HG03460 (cell line): ENCODE results near the gene LCP2.

Experiments
- ATAC-seq: cut with Tn5 transposase; IDR thresholded peaks from one replicate; pipeline ENCODE4 v1.9.1; 2021; ENCODE audit not compliant: unreplicated experiment

LCP2 gene

DNA sequence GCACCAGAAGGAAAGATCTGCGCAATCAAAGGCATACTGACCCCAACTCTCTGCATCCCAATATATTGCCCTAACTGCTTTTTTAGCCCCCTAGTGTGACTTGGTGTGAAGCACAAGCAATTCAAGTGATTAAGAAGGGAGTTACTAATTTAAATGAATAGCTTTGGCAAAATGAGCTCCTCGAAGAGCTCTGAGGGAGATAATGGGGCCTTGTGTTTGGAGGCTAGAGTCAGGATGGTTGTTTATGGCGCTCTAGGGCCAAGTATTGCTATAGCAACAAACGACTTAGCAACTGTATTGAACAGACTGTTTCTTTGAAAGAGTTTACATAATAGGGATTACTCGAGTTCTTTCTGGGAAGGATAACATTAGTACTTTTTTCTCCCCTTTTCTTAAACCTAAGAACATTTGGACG lies 76.2 kb downstream of the LCP2 start:
- no peak for ATAC-seq

DNA sequence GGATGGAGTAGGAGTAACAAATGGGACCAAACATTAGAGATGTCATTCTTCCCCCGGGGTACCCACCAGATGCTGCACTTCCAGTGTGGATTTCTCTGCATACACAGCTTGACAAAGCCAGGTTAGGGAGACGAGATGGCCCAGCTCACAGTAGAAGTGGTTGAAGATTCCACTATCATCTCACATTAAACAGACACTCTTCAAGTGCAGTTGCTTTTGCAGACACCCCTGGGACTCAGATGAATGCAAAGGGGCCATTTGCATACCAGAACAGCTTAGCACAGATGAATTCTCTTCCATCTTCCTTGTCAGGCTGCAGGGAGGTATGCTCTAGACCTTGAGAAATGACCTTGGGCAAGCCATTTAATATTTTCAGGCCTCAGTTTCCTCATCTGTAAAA lies 77.4 kb downstream of the LCP2 start:
- ATAC-seq = no peak

DNA sequence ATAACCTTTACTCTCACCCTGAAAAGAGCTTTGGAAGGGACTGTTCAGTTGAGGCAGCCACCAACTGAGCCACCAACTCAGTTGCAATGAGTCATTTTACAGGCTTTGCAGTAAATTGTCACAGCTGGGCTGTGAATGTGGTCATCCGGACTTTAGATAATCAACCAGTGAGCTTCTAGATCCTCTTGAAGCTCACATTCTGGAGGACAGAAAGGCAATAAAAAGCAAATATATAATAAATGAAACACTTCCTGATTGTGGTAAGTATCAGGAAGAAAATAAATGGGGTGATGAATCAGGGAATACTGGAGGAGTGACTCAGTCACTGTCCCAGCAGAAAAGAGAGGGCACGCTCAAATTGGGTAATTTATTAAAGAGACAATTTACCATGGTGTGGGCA lies 78.0 kb downstream of the LCP2 start:
- ATAC-seq = no peak

DNA sequence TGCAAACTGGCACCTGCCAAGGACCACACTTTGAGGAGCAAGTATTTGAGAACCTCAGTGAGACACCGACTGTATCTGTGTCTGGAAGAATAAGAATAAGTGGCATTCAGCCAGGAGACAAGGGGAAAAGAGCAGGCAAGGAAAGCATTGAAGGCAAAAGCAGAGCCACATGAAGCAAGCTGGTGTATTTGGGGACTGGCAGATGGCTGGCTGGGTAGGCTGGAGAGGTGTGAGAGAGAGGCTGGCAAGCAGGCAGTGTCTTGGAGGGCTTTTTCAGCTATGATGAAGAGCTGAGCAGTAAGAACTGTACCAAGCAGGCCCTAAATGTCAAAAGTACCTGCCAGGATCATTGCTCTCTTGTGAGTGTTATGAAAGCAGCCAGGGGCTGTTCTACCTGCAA lies 78.9 kb downstream of the LCP2 start:
- no peak for ATAC-seq

DNA sequence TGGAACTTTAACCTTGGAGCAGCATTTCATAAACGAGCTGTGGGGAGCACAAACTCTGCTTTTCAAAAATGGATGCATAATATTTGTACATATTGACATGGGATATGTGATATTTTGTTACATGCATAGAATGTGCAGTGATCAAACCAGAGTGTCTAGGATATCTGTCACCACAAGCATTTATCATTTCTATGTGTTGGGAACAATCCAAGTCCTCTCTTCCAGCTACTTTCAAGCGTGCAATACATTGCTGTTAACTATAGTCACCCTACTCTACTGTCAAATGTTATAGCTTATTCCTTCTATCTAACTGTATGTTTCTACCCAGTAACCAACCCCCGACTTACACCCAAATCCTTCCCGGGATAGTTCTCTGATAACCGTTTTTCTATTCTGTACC lies 79.7 kb downstream of the LCP2 start:
- no peak for ATAC-seq

DNA sequence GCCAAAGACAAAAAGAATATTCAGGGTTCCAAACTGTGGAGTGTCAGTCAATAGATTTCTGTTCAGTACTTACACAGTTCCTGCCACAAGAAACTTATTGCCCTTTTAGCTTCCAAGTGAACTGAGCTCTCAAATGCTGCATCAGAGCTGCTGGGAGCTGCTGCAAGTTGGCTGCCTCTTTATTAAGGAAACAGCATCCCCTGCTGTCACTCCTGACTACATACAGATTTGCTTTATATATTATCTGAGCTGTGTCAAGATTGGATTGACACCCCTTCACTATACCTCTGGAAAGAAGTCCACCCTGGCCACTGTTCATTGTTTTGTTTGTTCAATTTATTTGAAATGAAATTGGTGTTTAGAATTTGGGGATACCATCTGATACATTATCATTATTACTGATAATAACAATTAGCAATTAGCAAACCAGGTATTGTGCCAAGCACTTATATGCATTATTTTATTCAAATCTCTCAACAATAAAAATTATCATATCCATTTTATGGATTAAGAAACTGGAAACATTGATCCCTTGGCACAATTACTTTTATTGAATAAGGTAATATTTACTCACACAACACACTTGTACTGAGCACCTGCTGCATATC lies 81.2 kb downstream of the LCP2 start:
- ATAC-seq = no peak

DNA sequence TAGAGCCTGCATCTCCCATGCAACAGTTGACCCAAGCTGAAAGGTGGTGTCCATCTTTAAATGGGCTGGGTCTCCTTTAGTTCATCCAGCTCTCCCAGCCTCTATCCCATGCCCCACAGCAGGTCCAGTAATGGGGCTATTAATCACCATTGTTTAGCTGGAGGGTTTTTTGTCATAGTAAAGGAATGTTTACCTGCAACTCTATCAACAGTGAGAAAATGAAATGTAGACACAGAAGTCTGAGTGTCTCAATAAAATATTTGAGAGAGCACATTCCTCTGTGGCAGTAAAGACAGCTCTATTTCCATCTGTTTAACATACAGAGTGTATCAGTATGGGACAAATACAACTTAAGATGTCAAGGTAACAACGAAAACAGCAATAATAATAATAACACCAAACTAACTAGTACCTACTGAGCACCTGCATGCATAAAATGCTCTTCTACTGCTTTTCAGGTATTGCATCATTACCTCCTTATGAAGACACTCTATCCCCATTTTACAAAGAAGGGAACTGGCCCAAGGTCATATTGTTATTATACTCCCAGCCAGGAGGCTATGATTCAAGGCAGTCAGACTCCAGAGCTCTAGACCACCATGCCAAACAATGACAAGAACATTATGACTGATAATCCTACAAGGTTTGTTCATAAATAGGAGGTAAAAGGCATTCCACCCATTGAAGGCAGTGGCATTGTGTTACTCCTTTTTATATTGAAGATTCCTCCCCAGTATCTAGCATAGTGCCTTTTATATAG lies 85.8 kb downstream of the LCP2 start:
- no peak for ATAC-seq

DNA sequence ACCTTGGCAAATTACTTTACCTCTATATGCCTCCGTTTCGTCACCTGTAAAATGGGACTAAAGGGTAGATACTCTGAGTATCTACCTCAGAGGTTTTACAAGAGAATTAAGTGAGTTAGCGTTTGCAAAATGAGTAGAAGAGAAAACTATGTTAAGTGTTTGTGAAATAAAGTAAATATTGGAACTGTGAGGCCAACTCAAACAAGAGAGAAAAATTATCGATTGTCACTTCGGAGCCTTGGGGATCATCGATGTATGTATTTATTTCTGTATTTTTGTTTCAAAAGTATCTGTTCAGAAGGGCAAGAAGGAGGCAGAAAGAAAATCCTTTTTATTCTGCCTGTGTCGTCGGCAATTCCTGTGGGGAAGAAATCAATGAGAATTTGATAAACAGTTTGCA lies 90.6 kb downstream of the LCP2 start:
- no peak for ATAC-seq

DNA sequence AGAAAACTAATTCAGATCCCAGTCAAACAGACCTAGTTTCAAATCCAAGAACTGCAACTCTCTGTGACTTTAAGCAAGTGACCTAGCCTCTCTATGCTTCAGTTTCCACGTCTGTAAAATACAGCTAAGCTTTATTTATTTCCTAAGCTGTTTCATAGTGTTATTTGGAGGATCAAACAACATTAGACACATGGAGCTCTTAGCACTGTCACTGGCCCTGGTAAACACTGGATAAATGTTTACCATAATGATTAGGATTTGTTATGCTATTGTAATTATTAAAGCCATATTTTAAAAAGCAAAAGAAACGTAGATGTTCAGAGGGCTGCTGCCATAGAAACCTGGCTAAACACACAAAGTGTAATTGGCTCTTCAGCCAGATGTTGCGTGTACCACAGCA lies 91.4 kb downstream of the LCP2 start:
- no peak for ATAC-seq

DNA sequence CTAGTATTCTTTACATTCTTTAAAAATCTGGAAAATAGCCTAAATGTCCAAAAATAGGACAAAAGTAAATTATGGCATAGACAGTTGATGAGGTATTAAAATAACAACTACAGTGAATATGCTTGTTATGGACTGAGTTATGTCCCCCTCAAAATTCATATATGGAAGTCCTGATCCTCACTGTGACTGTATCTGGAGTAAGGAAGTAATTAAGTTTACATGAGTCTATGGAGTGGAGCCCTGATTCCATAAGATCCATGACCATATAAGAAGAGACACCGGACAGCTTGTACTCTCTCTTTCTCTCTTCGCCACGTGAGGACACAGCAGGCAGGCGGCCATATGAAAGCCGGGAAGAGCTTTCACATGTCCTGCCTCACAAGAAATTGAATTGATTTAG lies 93.4 kb downstream of the LCP2 start:
- ATAC-seq = no peak

DNA sequence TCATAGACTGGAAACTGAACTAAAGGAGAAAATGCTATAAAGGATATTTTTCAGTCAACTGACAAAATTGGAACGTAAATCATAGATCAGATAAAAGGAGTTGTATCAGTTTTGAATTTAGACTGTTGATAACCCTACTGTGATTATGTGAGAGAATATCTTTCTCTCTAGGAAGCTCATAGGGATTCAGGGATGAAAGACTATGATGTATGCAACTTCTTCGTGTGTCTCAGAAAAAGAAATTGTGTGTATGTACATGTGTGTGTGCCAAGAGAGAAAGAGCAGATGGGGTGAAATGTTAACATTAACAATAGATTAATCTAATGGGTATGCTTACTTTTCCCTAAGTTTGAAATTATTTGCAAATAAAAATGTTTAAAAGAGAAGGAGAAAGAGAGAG lies 95.5 kb downstream of the LCP2 start:
- ATAC-seq = no peak

DNA sequence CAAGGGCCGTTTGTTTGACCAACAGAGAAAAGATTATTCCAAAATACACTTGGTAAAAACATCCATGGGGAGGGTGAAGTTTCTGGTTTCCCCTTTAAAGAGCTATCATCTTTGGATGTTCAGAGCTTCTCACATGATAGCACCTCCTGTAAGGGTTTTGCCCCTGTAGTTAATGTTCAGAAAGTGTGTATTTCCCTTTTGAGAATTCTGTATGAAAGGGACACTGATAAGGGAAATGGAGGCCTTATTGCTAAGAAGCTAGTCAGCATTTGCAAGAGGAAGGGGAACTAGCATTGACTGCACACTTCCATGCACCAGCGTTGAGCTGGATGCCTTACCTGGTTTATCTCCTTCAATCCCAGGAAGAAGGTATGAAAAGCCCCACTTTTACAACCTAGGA lies 96.3 kb downstream of the LCP2 start:
- no peak for ATAC-seq

DNA sequence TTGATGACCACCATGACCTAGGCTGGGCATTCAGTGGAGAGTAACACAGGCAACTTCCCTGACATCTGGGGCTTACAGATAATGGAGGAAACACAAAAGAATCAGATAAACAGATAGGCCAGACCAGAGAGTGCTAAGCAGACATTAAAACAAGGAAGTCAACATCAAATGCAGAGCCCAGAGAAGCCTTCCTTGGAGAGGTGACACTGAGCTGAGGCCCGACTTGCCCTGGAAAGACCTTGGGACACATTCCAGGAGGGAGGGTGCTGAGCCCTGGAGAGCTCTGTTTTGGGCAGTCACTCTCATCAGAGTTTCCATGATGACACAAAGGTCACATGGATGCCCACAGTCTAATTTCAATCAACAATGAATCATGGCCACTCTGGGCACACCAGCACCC lies 96.7 kb downstream of the LCP2 start:
- no peak for ATAC-seq
